Thymus (tissue), 11 donors: ENCODE results near the gene FMN1. TPM values are rescaled to one million over a fixed set of nuclear protein-coding genes. Genes with fewer than 3 reads are reported as not detected.

ENCODE experiments used
- DNase-seq, 9 donors: peaks; one replicate each; pipeline ENCODE4 v3.0.0-alpha.2; 2013; ENCODE audit warnings: low spot score in 9 of 9, low read depth in 6 of 9, missing footprints in 1 of 9
- H3K27ac ChIP-seq, 2 donors: one replicate each; pipeline ENCODE4 v1.5.1; 2013; ENCODE audit warnings: control low read depth in 1 of 2, low read depth in 1 of 2, low read length in 1 of 2, mild to moderate bottlenecking in 1 of 2, moderate library complexity in 1 of 2
- H3K27me3 ChIP-seq, 2 donors: one replicate each; pipeline ENCODE4 v1.5.1; 2013; ENCODE audit warnings: low read length in 1 of 2; ENCODE audit not compliant: control insufficient read depth in 2 of 2, insufficient read depth in 1 of 2
- H3K36me3 ChIP-seq, 2 donors: one replicate each; pipeline ENCODE4 v1.5.1; 2013; ENCODE audit warnings: low read length in 1 of 2, mild to moderate bottlenecking in 1 of 2, moderate library complexity in 1 of 2; ENCODE audit not compliant: control insufficient read depth in 2 of 2, insufficient read depth in 2 of 2
- H3K4me1 ChIP-seq, 2 donors: one replicate each; pipeline ENCODE4 v1.5.1; 2013; ENCODE audit warnings: low read length in 2 of 2; ENCODE audit not compliant: control insufficient read depth in 2 of 2, insufficient read depth in 2 of 2
- H3K4me3 ChIP-seq, 2 donors: one replicate each; pipeline ENCODE4 v1.5.1; 2013; ENCODE audit warnings: low read length in 2 of 2, control low read depth in 1 of 2, mild to moderate bottlenecking in 1 of 2
- H3K9me3 ChIP-seq, 2 donors: one replicate each; pipeline ENCODE4 v1.5.1; 2013; ENCODE audit warnings: low read length in 1 of 2, mild to moderate bottlenecking in 1 of 2; ENCODE audit not compliant: control insufficient read depth in 2 of 2, insufficient read depth in 1 of 2
- WGBS: extraction: QIAGEN DNeasy Blood & Tissue Kit; methylation state at CpG from one replicate; pipeline ENCODE4 v1.1.7; 2013; 5-methylcytosine and 5-hydroxymethylcytosine counted together
- polyA plus RNA-seq: library from polyadenylated mRNA; stranded (reverse); fragments of 200-250 nt; gene quantifications from one replicate; pipeline ENCODE4 v1.2.3, GENCODE V29; 2013
- total RNA-seq: library from RNA; stranded (reverse); fragments of 120-200 nt; gene quantifications from one replicate; pipeline ENCODE4 v1.2.4, GENCODE V29; 2013
- donor health status: healthy.

FMN1 gene
- total and polyA plus RNA-seq, 2 donors: 2.6 to 24.8 TPM

DNA sequence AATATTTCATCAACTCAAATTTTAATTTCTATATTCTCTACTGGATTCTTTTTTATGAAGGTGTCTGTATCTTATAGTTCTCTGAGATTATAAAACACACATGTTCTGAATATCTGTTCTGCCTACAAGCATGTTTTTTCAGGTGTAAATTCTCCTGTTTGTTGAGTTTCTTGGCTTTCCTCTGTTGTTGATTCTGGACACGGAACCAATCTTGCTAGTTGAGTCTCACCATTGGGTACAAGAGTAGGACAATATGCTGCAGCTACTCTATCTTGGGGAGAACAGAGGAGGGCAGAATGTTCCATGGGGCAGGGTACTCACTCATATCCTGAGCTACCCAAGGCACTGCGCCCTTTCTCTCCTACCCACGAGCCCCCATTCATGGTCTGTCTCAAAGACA, 371.8 kb downstream of the FMN1 start:
- Histone ChIP-seq H3K9me3 (no peaks in the 10 kb centered on the region), H3K4me3 (no peak overlapping the region), H3K4me1 (no peaks in the 10 kb centered on the region), H3K36me3 (no peaks in the 10 kb centered on the region), H3K27ac (no peak overlapping the region), H3K27me3 (no peaks in the 10 kb centered on the region)
- 97% methylated on average over 3 of the region's 3 CpGs for WGBS
- no peak for DNase-seq

DNA sequence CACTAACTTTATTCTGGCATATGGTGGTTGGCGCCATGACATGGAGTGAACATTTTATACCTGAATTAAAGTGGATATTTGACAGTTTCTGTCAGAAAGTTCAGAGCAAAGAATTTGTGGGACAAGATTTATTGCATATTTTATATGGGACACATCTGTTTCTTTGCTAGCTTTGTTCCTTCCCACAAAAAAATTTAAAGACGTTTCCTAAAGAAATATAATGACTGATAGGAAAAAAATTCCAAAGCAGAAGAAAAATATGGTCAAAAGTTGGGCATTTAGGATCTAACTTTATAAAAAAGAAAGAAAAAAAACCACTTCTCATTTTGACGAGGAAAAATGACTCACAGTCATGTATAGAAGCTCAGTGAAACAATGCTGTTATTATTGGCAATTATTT, 375.1 kb downstream of the FMN1 start:
- no peak for DNase-seq
- Histone ChIP-seq H3K4me1 (no peaks in the 10 kb centered on the region), H3K9me3 (no peaks in the 10 kb centered on the region), H3K36me3 (no peaks in the 10 kb centered on the region), H3K4me3 (no peak overlapping the region), H3K27ac (no peak overlapping the region), H3K27me3 (no peaks in the 10 kb centered on the region)
- 76% methylated on average over 3 of the region's 3 CpGs for WGBS

DNA sequence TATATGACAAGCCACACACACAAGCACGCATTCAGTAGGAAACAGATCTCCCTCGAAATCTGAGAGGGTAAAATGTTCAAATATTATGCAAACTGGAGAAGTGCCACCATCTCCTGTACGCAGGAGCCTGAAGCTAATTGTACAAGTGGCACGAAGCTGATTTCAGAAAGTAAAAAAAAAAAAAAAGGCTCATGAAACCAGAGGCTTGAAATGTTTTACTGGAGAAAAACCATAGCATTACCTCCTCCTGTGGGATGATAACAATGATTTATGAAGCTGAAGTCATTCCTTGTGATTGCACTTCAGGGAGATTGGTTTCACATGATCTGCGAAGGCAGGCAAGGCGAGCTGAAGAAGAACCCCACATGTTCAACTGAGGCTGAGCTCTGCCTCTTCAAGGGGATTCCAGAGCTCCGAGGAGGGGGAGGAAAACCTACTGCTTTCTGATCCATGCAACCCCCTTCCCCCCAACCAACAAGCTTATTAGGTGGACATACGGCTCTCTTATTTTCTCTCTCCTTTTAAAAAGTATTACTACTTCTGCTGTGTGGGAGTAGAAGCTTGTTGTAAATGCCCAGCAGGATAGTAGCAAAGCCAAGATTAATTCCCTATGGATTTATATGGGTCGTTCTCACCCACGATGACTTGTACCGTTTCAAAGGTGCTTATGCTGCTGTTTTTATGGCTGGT, 375.6 kb downstream of the FMN1 start:
- no peak overlapping the region for H3K27ac ChIP-seq
- H3K9me3 ChIP-seq: no peaks in the 10 kb centered on the region
- no peaks in the 10 kb centered on the region for H3K36me3 ChIP-seq
- WGBS: 89% methylated on average over 11 of the region's 11 CpGs
- H3K27me3 ChIP-seq: no peaks in the 10 kb centered on the region
- H3K4me1 ChIP-seq: no peaks in the 10 kb centered on the region
- DNase-seq: no peak
- no peak overlapping the region for H3K4me3 ChIP-seq

GRCh38 chr15:32817577-32817976, 376.9 kb downstream of the FMN1 start:
- H3K27ac ChIP-seq: no peak overlapping the region
- no peaks in the 10 kb centered on the region for H3K36me3 ChIP-seq
- H3K4me3 ChIP-seq: no peak overlapping the region
- no peak for DNase-seq
- no peaks in the 10 kb centered on the region for H3K4me1 ChIP-seq
- no peaks in the 10 kb centered on the region for H3K27me3 ChIP-seq
- no peaks in the 10 kb centered on the region for H3K9me3 ChIP-seq

GRCh38 chr15:32807331-32807730, 387.2 kb downstream of the FMN1 start:
- Histone ChIP-seq H3K4me3 (no peak overlapping the region), H3K36me3 (peaks cover 0 to 4% of the 10 kb centered on the region in 2 donors), H3K27me3 (no peaks in the 10 kb centered on the region), H3K9me3 (no peaks in the 10 kb centered on the region), H3K4me1 (peaks cover 0 to 2% of the 10 kb centered on the region in 2 donors), H3K27ac (no peak overlapping the region)
- no peak for DNase-seq
- 89% methylated on average over 1 of the region's 1 CpG for WGBS

- H3K9me3 ChIP-seq: no peaks in the 10 kb centered on the region
- H3K4me1 ChIP-seq: peaks cover 0 to 2% of the 10 kb centered on the region in 2 donors
- WGBS: 97% methylated on average over 3 of the region's 3 CpGs
- peaks cover 0 to 4% of the 10 kb centered on the region in 2 donors for H3K36me3 ChIP-seq
- no peaks in the 10 kb centered on the region for H3K27me3 ChIP-seq
- DNase-seq: no peak
- no peak overlapping the region for H3K27ac ChIP-seq
- no peak overlapping the region for H3K4me3 ChIP-seq
Observed at GRCh38 chr15:32803631-32804030, 390.9 kb downstream of the FMN1 start.

DNA sequence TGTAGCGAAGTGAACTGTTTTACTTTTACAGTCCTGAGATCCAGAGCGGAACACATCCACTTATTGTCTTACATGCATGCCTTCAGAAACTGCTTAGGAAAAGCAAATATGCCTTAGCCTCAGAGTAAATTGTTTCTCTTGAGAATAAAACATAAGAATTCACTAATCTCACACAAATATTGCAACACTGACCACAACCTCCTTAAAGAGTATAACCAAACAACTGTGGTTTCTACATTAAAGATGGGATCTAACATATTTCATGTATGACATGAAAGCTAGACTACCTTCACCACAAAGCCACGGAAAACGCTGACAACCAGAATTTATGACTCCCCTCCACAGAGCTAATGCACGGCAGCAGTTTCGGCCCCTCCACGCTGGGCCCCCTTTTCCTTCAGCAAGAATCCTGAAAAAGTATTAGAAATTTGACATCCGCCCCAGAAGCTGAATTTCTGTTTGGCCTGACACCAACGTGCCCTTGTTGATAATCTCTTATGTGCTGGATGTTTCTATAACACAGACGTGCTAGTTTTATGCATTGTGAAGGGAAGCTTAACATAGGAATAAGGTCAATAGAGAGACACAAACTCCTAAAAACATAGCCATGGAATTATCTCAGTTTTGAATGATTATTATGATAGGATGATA, 392.1 kb downstream of the FMN1 start:
- H3K27me3 ChIP-seq: no peaks in the 10 kb centered on the region
- H3K4me3 ChIP-seq: no peak overlapping the region
- no peak overlapping the region for H3K27ac ChIP-seq
- DNase-seq: peak in 2 of 9 donors; percentile 2 to 4
- peaks cover 0 to 2% of the 10 kb centered on the region in 2 donors for H3K4me1 ChIP-seq
- 11% methylated on average over 10 of the region's 10 CpGs for WGBS
- peaks cover 3 to 4% of the 10 kb centered on the region in 2 donors for H3K36me3 ChIP-seq
- no peaks in the 10 kb centered on the region for H3K9me3 ChIP-seq

DNA sequence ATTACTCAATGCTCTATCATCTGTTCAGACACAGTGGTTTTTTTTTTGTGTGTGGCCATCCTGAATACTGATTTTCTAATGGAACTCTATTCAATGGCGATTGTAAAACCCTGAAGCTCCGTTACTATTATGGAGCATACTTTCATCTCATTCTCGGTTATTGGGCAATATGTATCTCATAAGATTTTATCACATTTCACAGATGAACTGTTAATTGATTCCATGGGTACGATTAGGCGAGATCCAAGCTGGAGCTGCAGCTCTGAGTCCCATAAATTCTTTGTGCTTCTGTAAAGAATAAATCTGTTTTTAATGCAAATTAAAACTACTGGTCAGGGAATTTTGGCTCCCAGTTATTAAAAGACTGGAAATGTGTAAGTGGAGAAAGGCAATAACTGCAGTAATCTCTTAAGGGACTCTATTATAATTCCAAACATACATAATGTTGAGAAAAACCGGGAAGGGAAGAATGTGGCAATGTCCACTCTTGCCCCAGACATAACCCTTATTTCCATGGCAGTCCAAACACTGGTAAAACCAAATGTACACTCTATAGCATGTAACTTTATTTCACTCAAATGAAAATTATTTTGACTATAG, 394.5 kb downstream of the FMN1 start:
- Histone ChIP-seq H3K36me3 (peaks cover 3 to 6% of the 10 kb centered on the region in 2 donors), H3K4me1 (peaks cover 0 to 2% of the 10 kb centered on the region in 2 donors), H3K9me3 (no peaks in the 10 kb centered on the region), H3K27ac (no peak overlapping the region), H3K4me3 (no peak overlapping the region), H3K27me3 (no peaks in the 10 kb centered on the region)
- DNase-seq: no peak
- 98% methylated on average over 6 of the region's 6 CpGs for WGBS

DNA sequence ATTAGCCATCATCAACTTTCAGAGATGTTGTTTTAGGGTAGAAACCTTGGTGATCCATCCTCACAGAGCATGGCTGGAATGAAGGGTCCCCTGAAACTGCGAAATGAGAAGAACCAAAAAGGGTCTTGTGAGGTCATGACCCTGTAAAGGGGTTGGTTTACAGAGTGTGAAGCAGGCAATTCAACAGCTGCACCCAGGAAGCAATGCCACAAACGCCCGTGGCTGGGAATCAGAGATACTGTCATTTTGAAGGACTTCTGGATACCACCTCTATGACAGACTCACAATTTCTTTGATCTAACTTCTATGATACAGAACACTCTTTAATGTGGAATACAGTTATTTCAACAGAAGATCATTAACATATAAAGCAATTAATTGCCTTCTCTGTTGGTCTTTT, 397.7 kb downstream of the FMN1 start:
- no peaks in the 10 kb centered on the region for H3K27me3 ChIP-seq

More for the DNA sequence above, 397.7 kb downstream of the FMN1 start:
- Histone ChIP-seq H3K9me3 (no peaks in the 10 kb centered on the region), H3K36me3 (peaks cover 2 to 3% of the 10 kb centered on the region in 2 donors), H3K4me1 (no peaks in the 10 kb centered on the region), H3K4me3 (no peak overlapping the region), H3K27ac (no peak overlapping the region)
- DNase-seq: no peak
- WGBS: 93% methylated on average over 3 of the region's 3 CpGs
